ENCODE results near the gene ERH.

Gene ERH

GRCh38 chr14:69351385-69351784, 46.7 kb downstream of the ERH start:
- H3K27me3 ChIP-seq (ENCODE audit: control insufficient read depth, insufficient read depth, low read length), result no peaks in the 10 kb centered on the region
- H3K36me3 ChIP-seq (ENCODE audit: control insufficient read depth, insufficient read depth, low read length), result no peaks in the 10 kb centered on the region

GRCh38 chr14:69350892-69351291, 47.2 kb downstream of the ERH start:
- no peak overlapping the region for H3K27ac ChIP-seq (ENCODE audit: low read depth, low read length)
- no peaks in the 10 kb centered on the region for H3K27me3 ChIP-seq (ENCODE audit: control insufficient read depth, insufficient read depth, low read length)
- H3K9ac ChIP-seq (ENCODE audit: low read length), result no peak overlapping the region
- H3K4me3 ChIP-seq (ENCODE audit: low read length), result no peak overlapping the region
- peaks cover 8% of the 10 kb centered on the region for H3K4me1 ChIP-seq (ENCODE audit: control insufficient read depth, insufficient read depth, low read length)
- H3K36me3 ChIP-seq (ENCODE audit: control insufficient read depth, insufficient read depth, low read length), result no peaks in the 10 kb centered on the region

More at GRCh38 chr14:69351385-69351784, 46.7 kb downstream of the ERH start:
- Histone ChIP-seq H3K27ac (ENCODE audit: low read depth, low read length) (no peak overlapping the region), H3K4me3 (ENCODE audit: low read length) (no peak overlapping the region), H3K4me1 (ENCODE audit: control insufficient read depth, insufficient read depth, low read length) (peaks cover 12% of the 10 kb centered on the region), H3K9ac (ENCODE audit: low read length) (no peak overlapping the region)

- Histone ChIP-seq H3K27me3 (ENCODE audit: control insufficient read depth, insufficient read depth, low read length) (no peaks in the 10 kb centered on the region), H3K9ac (ENCODE audit: low read length) (no peak overlapping the region), H3K27ac (ENCODE audit: low read depth, low read length) (no peak overlapping the region), H3K4me1 (ENCODE audit: control insufficient read depth, insufficient read depth, low read length) (no peaks in the 10 kb centered on the region), H3K36me3 (ENCODE audit: control insufficient read depth, insufficient read depth, low read length) (no peaks in the 10 kb centered on the region), H3K4me3 (ENCODE audit: low read length) (no peak overlapping the region)
Observed at GRCh38 chr14:69349091-69349777, 48.9 kb downstream of the ERH start.

GRCh38 chr14:69346710-69347109, 51.4 kb downstream of the ERH start:
- Histone ChIP-seq H3K9ac (ENCODE audit: low read length) (no peak overlapping the region), H3K4me1 (ENCODE audit: control insufficient read depth, insufficient read depth, low read length) (no peaks in the 10 kb centered on the region), H3K36me3 (ENCODE audit: control insufficient read depth, insufficient read depth, low read length) (no peaks in the 10 kb centered on the region), H3K27me3 (ENCODE audit: control insufficient read depth, insufficient read depth, low read length) (no peaks in the 10 kb centered on the region), H3K27ac (ENCODE audit: low read depth, low read length) (no peak overlapping the region), H3K4me3 (ENCODE audit: low read length) (no peak overlapping the region)

GRCh38 chr14:69345402-69345801, 52.7 kb downstream of the ERH start:
- Histone ChIP-seq H3K27me3 (ENCODE audit: control insufficient read depth, insufficient read depth, low read length) (no peaks in the 10 kb centered on the region), H3K27ac (ENCODE audit: low read depth, low read length) (no peak overlapping the region), H3K36me3 (ENCODE audit: control insufficient read depth, insufficient read depth, low read length) (no peaks in the 10 kb centered on the region), H3K4me1 (ENCODE audit: control insufficient read depth, insufficient read depth, low read length) (no peaks in the 10 kb centered on the region), H3K9ac (ENCODE audit: low read length) (no peak overlapping the region), H3K4me3 (ENCODE audit: low read length) (no peak overlapping the region)

GRCh38 chr14:69344171-69344570, 53.9 kb downstream of the ERH start:
- H3K4me3 ChIP-seq (ENCODE audit: low read length), result no peak overlapping the region
- no peaks in the 10 kb centered on the region for H3K36me3 ChIP-seq (ENCODE audit: control insufficient read depth, insufficient read depth, low read length)
- H3K4me1 ChIP-seq (ENCODE audit: control insufficient read depth, insufficient read depth, low read length), result no peaks in the 10 kb centered on the region
- H3K27me3 ChIP-seq (ENCODE audit: control insufficient read depth, insufficient read depth, low read length), result no peaks in the 10 kb centered on the region
- H3K27ac ChIP-seq (ENCODE audit: low read depth, low read length), result no peak overlapping the region
- H3K9ac ChIP-seq (ENCODE audit: low read length), result no peak overlapping the region

GRCh38 chr14:69342928-69343525, 55.1 kb downstream of the ERH start:
- Histone ChIP-seq H3K27ac (ENCODE audit: low read depth, low read length) (no peak overlapping the region), H3K9ac (ENCODE audit: low read length) (no peak overlapping the region), H3K4me1 (ENCODE audit: control insufficient read depth, insufficient read depth, low read length) (no peaks in the 10 kb centered on the region), H3K27me3 (ENCODE audit: control insufficient read depth, insufficient read depth, low read length) (no peaks in the 10 kb centered on the region), H3K4me3 (ENCODE audit: low read length) (no peak overlapping the region), H3K36me3 (ENCODE audit: control insufficient read depth, insufficient read depth, low read length) (no peaks in the 10 kb centered on the region)

GRCh38 chr14:69339426-69339825, 58.7 kb downstream of the ERH start:
- Histone ChIP-seq H3K9ac (ENCODE audit: low read length) (no peak overlapping the region), H3K27ac (ENCODE audit: low read depth, low read length) (no peak overlapping the region), H3K4me3 (ENCODE audit: low read length) (no peak overlapping the region), H3K27me3 (ENCODE audit: control insufficient read depth, insufficient read depth, low read length) (no peaks in the 10 kb centered on the region), H3K36me3 (ENCODE audit: control insufficient read depth, insufficient read depth, low read length) (no peaks in the 10 kb centered on the region), H3K4me1 (ENCODE audit: control insufficient read depth, insufficient read depth, low read length) (no peaks in the 10 kb centered on the region)

- H3K27ac ChIP-seq (ENCODE audit: low read depth, low read length), result no peak overlapping the region
- H3K27me3 ChIP-seq (ENCODE audit: control insufficient read depth, insufficient read depth, low read length), result no peaks in the 10 kb centered on the region
- no peak overlapping the region for H3K4me3 ChIP-seq (ENCODE audit: low read length)
- H3K36me3 ChIP-seq (ENCODE audit: control insufficient read depth, insufficient read depth, low read length), result no peaks in the 10 kb centered on the region
- H3K4me1 ChIP-seq (ENCODE audit: control insufficient read depth, insufficient read depth, low read length), result no peaks in the 10 kb centered on the region
- H3K9ac ChIP-seq (ENCODE audit: low read length), result no peak overlapping the region
Observed at GRCh38 chr14:69337984-69338383, 60.1 kb downstream of the ERH start.

- no peaks in the 10 kb centered on the region for H3K4me1 ChIP-seq (ENCODE audit: control insufficient read depth, insufficient read depth, low read length)
- no peak overlapping the region for H3K9ac ChIP-seq (ENCODE audit: low read length)
- no peaks in the 10 kb centered on the region for H3K27me3 ChIP-seq (ENCODE audit: control insufficient read depth, insufficient read depth, low read length)
- no peak overlapping the region for H3K4me3 ChIP-seq (ENCODE audit: low read length)
- H3K36me3 ChIP-seq (ENCODE audit: control insufficient read depth, insufficient read depth, low read length), result no peaks in the 10 kb centered on the region
- no peak overlapping the region for H3K27ac ChIP-seq (ENCODE audit: low read depth, low read length)
Observed at GRCh38 chr14:69335371-69335771, 62.7 kb downstream of the ERH start.

GRCh38 chr14:69334576-69334975, 63.5 kb downstream of the ERH start:
- Histone ChIP-seq H3K4me3 (ENCODE audit: low read length) (no peak overlapping the region), H3K27me3 (ENCODE audit: control insufficient read depth, insufficient read depth, low read length) (no peaks in the 10 kb centered on the region), H3K9ac (ENCODE audit: low read length) (no peak overlapping the region), H3K27ac (ENCODE audit: low read depth, low read length) (no peak overlapping the region), H3K4me1 (ENCODE audit: control insufficient read depth, insufficient read depth, low read length) (no peaks in the 10 kb centered on the region), H3K36me3 (ENCODE audit: control insufficient read depth, insufficient read depth, low read length) (no peaks in the 10 kb centered on the region)

GRCh38 chr14:69333791-69334337, 64.2 kb downstream of the ERH start:
- Histone ChIP-seq H3K4me1 (ENCODE audit: control insufficient read depth, insufficient read depth, low read length) (no peaks in the 10 kb centered on the region), H3K36me3 (ENCODE audit: control insufficient read depth, insufficient read depth, low read length) (no peaks in the 10 kb centered on the region), H3K4me3 (ENCODE audit: low read length) (no peak overlapping the region), H3K27me3 (ENCODE audit: control insufficient read depth, insufficient read depth, low read length) (no peaks in the 10 kb centered on the region), H3K27ac (ENCODE audit: low read depth, low read length) (no peak overlapping the region), H3K9ac (ENCODE audit: low read length) (no peak overlapping the region)
